ENCODE data around the gene USP11.

DNA sequence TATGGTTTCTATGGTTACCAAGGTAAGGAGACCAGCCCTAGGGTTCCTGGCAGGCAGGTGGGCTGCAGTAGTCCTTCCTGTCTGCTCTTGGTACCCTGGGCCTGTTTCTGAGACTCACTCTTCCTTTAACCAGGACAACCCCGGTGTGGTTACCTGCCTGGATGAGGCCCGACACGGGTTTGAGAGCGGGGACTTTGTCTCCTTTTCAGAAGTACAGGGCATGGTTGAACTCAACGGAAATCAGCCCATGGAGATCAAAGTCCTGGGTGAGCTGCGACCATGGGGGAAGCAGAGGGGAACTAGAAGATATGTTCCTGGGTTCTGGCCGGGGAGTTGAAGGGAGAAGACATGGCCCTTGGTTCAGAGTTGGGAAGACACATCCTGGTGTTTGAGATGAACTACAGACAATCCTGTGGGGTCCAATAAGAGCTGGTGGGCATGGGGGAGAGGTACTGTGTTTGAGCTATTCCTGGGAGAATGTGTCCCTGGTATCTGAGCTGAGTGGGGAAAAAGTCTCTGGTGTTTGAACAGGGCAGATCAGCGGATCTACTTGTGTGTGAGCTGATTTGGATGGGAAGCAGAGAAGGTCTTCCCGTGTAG, 31.4 kb upstream of the USP11 start:
- TF ChIP-seq ZFP30 (CRISPR knock-in tag; IDR thresholded peaks at IDR 0.05): no peak
- no peak for TF ChIP-seq ARNTL (CRISPR knock-in tag; IDR thresholded peaks at IDR 0.05; ENCODE audit: borderline replicate concordance, low read depth)
- no peak for TF ChIP-seq ZFP3 (CRISPR knock-in tag; IDR thresholded peaks at IDR 0.05)
- TF ChIP-seq RARB (CRISPR knock-in tag; IDR thresholded peaks at IDR 0.05): no peak
- TF ChIP-seq GLIS3 (CRISPR knock-in tag; IDR thresholded peaks at IDR 0.05): no peak
- TF ChIP-seq CSDC2 (CRISPR knock-in tag; IDR thresholded peaks at IDR 0.05): no peak
- no peak for TF ChIP-seq SNAI2 (CRISPR knock-in tag; IDR thresholded peaks at IDR 0.05)
- no peak for TF ChIP-seq ESRRG (CRISPR knock-in tag; IDR thresholded peaks at IDR 0.05)

All from SK-N-SH treated with all-trans-retinoic acid at 6 μM for 48 hours (cell line).